GM19467 (cell line): Measurements from ENCODE around the gene CAMK1D.

ENCODE experiments used
- ATAC-seq: cut with Tn5 transposase; IDR thresholded peaks from one replicate; pipeline ENCODE4 v1.9.1; 2021; ENCODE audit warnings: mild to moderate bottlenecking, moderate library complexity; ENCODE audit not compliant: unreplicated experiment

The CAMK1D gene

DNA sequence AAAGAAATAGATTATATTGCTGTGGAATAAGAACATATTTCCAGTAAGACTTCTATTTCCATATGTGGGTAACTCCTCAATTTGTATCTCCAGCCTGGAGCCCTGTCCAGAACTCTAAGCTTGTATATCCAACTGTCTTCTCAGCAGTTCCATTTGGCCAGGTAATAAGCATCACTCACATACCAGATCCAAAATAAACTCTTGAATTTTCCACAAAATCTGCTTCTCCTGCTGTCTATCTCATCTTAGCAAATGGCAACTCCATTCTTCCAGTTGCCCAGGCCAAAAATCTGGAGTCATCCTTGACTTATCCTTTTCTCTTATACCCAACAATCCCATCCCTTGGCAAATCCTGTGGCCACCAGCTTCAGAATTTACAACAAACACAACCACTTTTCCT lies 325.8 kb downstream of the CAMK1D start:
- ATAC-seq: no peak

DNA sequence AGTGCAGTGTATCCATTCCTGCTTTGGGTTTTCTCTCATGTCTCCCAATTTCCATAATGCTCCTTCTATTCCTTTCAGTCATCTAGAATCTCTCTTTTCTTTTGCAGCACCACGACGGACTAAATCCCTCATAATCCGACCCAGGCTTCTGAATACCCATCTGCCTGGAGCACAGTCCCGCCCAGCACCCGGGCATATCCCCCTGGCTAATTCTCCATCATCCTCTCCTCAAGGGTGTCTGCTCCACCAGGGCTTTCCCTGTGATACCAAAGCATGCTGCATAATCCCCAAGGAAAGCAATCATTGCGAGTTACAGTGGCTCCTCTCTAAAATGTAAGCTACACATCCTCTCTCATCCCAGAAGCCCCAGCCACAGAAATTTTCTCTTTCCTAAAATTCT lies 330.3 kb downstream of the CAMK1D start:
- no peak for ATAC-seq

DNA sequence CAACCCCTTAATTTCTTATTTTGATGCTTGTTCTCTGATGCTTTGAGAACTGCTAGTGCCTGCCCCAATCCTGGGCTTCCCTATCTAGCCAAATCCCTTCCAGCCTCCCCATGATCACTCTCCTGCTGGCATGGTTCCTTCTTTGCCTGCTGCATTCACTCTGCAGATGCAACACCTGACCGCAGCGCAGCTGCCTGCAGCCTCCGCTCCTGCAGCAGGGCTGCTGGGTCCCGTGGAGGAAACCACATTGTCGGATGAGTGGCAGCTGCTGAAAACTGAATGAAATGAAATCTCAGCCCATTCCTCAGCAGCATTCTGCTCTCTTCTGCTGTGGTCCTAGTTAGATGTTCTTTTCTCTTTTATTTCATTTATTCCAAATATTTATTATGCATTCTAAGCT lies 331.9 kb downstream of the CAMK1D start:
- ATAC-seq: no peak

DNA sequence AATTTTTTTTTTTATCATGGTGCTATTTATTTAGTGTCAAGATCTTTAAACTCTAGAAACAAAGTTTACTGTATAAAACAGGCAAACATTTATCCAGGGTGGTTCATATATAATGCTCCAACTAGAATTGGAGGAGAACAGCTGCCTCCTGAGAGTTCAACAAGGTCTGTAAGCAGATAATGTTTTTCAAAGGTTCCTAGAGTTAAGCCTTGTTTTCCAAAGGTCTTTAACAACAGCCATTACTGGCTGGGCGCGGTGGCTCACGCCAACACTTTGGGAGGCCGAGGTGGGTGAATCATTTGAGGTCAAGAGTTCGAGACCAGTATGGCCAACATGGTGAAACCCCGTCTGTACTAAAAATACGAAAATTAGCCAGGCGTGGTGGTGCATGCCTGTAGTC lies 335.4 kb downstream of the CAMK1D start:
- no peak for ATAC-seq

DNA sequence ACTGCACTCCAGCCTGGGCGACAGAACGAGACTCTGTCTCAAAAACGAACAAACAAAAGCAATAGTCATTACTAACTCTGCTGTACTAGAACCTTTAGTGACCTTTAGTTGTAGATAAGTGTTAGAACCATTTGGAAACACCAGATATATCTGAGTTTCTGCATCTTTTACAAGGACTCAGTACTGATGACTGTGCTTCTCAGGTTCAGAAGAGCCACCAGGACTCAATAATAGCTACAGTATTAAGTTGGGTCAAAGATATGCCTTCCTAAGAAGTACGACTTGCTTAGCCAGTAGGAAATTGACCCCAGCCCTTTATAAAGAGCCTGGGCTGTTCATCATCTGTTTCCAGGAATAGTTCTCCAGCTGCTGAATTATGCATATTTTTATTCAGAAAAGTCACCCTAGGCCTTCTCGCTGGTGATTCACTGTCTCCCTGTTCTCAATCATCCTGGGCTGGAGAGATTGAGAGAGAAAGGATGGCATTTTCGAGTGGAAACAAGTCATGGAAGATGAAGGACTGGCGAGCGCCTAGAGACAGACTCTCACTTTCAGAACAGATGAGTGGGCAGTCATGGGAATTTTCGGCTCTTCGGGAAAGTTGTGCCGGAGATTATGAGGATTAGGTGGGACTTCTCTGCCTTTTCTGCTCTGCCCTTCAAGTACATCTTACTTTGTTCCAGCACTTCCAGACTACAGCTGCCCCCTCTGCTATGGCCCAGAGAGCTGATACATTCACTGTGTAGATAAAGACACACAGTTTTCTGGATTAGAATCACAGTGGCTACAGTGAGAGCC lies 336.1 kb downstream of the CAMK1D start:
- no peak for ATAC-seq

DNA sequence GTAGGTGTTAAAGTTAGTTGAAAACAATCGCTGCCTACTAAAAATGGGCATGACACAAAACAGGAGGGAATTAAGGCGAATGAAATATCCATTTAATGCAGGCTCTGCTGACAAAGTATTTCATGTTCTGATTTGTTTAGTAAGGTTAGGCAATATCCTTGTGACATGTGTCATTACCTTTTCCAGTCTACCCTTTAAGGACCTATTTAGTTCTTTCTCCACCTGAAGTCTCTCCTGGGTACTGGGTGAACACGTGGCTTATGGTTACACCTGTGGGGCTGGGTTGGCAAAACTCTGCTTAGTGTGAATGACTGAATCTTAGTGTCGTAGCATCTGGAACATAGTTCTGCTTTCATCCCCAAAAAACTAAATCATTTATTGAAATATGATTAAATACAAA lies 338.6 kb downstream of the CAMK1D start:
- no peak for ATAC-seq

DNA sequence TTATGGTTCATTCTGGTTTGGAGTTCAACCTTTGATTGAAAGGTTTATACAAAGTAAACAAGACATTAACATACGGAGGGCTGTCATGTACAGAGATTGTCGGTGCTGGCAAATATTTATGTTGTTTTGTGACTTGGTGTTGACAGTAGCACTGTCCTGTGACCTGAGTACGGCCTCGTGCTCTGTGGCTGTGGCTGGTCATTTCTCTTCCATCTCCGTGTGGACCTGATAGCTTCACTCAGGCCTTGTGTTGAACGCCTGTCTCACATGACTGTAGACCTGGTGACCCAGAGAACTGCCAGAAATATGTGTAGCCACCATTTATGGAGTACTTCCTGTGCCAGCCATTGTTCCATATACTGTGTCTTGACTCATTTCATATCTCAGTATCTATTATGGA lies 340.5 kb downstream of the CAMK1D start:
- ATAC-seq: no peak

DNA sequence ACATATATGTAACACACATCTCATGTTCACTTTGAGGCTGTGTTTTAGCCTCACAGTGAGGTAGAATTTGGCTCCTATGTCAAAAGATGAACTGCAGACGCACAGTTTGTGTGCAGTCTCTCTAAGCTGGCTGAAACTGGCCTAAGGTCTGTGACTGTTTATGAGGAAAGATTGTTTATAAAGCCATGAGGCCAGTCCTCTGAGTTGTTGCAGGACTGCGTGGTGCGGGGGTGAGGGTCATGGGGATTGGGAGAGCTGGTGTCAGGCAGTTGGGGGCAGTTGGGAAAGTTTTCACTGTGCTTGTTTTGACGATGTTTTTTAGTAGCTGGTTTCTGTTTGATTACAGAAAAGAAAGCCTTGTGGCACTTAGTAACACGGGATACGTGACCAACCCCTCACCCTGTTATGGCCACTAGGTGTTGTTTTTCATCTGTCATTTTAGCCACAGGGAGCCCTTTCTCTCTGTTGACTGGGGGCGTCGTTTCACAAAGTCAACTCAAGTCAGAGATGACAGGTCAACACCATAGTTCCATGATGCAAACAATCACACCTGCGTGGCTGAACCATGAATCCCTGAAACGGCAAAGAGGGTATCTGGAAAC lies 341.3 kb downstream of the CAMK1D start:
- ATAC-seq: no peak

DNA sequence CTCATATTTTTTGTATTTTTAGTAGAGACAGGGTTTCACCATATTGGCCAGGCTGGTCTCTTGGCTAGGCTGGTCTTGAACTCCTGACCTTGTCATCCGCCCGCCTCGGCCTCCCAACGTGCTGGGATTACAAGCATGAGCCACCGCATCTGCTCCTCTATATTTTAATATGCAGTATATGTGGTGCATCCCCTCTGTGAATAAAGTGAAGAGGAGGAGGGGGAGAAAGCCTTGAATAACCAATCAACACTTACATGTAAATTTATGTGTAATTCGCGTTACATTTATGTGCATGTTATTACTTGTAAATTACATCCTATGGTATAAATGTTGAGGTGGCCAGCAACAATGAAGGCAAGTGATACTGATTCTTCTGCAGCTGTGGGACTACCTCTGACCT lies 342.2 kb downstream of the CAMK1D start:
- no peak for ATAC-seq

DNA sequence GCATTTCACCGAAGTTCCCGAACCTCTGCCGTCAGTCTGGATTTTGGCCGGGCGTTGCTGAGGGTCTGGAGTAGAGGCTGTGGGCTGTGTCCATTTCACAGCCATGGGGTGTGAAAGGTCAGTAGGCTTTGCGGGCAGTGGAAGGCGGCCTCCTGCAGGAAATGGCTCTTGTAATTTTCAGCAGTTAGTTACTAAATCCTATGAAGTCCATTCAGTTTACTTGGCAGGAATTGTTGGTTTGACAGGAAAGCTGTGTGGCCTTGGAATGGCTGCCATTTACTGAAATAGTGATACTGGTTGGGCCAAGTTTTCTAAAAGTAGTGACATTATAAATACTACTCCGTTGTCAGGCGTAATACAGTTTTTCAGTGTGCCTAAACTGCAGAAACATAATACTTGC lies 348.4 kb downstream of the CAMK1D start:
- ATAC-seq: no peak

DNA sequence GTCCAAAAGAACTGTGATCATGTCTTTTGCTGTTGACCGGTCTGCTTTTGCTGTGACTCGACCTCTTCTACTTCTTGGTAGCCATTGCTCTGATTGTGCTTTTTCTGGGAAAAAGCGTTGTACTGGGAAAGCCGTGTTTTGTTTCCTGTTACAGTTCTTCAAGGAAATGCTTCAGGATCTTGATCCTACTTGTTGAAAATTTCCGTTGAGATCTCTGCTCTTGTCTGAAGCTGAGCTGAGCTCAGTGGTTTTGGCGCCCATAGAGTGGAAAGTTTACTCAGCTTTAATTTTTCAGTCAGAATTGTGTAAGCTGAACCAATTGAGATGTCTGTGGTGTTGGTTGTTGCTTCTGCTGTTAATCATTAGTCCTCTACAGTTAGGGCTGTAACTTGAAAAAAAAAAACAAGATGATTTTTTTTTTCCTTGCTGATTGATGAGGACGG lies 349.9 kb downstream of the CAMK1D start:
- ATAC-seq: no peak

DNA sequence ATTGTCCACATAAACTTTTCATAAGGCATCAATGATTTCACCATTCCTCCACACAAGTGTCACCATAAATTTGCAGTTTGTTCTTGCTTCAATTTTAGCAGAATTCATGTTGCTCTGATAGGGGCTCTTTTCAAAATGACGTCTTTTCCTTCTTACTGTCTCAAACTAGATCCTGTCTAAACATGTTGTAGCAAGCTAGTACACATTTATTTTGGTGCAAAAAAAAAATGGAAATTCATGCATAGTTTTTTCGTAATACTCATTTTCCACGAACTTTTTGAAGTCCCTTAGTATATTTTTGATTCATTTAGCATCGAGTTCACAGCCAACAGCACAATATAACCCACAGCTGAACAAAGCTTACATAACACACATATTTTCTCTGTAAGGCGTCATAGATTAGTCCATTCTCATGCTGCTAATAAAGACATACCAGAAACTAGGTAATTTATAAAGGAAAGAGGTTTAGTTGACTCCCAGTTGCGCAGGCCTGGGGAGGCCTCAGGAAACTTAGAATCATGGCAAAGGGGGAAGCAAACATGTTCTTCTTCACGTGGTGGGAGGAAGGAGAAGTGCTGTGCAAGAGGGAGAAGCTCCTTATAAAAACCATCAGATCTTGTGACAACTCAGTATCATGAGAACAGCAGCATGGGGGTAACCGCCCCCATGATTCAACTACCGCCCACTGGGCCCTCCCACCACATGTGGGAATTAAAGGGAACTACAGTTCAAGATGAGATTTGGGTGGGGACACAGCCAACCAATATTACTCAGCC lies 350.6 kb downstream of the CAMK1D start:
- no peak for ATAC-seq

DNA sequence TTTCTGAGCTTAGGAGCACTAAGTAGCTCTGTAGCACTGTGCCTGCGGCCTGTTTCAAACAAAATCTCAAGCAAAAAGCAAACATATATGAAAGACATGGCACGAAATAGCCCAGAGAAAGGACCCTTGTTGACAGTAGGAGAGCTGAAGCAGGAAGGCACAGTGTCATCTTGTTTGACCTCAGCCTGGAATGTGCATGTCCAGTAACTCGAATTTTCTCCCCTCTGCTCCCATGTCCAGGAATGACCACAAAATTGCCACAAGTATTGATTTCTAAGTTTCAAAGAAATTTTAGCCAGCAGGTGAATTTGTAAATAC lies 351.2 kb downstream of the CAMK1D start:
- ATAC-seq: no peak

DNA sequence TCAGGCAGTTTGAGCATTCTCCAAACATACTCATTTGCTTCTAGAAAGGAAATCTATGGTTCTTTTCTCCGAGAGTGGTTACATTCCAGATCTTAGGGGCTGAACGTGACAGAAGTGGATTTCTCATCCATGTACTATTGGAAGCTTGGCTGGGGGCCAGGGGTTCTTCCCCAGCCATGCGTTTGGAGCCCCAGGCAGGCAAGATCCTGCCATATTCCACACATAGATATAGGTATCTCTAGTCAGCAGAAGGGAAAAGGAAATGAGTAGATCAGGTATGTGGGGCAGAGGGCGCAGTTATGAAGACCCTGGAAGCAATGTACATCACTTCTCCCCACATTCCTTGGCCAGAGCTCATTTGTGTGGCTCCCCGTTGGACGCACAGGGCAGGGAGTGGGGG lies 352.3 kb downstream of the CAMK1D start:
- ATAC-seq: no peak

DNA sequence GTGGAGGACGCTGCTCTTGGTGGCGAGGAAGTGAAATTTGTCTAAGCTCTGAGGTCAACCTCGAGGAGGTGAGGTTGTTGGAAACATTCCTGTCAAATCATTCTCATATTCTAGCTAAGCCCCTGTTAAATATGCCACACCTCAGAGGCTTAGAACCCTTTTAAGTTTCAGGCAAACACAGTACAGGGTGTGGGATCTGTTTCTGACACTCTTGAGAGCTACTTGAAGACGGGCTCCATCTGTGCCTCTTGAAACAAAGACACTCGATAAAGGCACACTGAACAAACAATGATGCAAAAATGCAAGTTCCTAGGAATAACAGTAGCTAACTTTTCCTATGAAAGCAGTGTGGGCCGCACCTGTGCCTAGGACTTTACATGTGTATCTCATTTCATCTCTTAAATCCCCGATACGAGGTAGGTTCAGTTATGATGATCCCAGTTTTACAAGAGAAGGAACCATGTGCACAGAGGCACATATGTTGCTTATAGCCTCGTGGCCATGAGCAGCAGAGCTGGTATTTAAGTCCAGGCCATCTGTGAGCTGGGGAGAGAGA lies 352.9 kb downstream of the CAMK1D start:
- no peak for ATAC-seq

DNA sequence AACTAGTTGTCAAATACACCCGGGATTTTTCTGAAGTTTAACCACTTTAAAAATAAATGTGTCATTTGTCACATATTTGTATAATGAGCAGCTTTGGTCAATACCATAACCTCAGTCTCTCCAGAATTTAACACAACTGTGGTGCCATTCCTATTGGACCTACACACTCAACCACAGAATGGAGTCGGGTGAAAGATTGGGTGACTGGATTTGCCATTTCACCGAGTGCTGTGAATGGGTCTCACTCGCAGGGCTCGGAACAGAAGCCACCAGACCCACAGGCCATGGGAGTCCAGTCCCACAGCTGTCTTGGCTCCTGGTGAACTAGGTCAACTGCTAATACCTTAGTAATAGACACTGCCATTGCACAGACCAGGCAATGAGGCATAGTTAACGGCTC lies 353.8 kb downstream of the CAMK1D start:
- ATAC-seq: no peak

DNA sequence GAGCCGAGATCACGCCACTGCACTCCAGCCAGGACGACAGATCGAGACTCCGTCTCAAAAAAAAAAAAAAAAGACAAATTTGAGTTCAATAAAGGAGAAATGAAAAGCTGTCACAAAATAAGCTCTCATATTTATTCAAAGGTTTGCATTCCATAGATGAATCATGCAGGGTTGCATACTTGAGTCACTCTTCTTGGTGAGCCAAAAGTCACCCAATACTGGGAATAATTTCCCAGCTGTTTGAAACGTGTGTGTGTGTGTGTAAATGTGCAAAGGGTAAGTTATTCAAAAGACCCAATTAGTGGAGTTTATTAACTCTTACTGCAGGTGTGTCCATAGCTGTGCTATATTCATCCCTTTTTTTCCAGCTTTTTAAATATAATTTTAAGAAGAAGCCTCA lies 354.5 kb downstream of the CAMK1D start:
- ATAC-seq: no peak

DNA sequence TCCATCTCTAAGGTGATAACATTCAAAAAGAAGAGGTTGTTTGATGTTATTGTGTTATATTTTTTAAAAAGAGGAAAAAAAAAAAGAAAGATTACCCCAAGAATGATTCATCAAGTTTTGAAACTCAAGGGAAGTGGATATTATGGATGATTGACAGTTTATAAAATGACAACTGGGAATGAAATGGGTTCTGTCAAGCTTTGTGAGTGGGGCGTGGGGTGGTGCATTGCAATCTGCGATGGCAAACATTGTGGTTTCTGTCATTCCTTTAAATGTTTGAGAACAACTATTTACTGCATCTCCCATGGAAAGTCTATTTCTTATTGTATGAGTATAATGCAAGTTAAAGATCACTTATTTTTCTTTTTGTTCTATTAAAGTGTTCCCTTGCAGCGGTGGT lies 355.1 kb downstream of the CAMK1D start:
- no peak for ATAC-seq

DNA sequence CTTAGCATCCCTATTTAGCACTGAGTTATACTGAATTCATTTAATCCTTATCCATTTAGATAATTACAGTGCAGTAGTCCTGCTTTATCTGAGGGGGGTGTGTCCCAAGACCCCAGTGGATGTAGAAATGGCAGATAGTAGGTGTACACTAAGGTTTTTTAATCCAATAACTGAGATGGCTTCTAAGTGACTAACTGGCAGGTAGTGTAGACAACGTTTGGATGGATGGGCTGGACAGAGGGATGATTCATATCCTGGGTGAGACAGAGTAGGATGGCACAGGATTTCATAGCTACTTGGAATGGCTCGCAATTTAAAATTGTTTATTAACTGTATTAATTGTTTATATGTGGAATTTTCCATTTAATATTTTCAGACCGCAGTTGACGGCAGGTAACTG lies 356.6 kb downstream of the CAMK1D start:
- ATAC-seq: no peak

DNA sequence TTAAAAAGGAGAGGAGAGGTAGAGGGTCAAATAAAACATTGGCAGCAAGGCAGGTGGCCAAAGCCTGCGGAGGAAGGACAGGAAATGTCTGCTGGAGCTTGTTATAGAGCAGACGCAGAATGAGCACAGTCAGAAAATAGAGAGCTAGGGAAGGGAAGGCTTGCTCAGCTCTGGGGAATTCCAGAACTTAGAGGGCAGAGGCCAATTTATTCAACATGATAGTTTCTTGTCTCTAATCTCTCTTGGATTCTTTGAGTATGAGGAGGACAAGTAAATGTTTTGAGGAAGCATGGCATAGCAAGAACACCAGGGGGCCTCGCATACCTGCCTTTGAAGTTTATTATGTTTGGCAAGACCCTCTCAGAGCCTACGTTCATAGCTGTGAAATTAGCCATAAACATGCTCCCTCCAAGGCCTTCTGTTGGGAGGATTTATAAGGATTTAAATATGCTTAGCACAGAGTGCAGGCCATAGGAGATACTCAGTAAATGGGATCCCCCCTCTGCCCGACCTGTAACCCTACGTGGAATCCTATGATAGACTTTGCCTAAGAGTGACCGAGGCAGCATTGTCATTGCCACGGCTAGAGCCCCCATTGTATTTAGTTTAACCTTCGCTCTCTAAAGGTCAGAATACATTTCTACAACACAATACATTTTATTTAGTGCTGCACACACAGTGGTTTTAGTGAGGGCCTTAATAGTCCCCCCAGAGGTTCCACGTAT lies 358.3 kb downstream of the CAMK1D start:
- no peak for ATAC-seq

DNA sequence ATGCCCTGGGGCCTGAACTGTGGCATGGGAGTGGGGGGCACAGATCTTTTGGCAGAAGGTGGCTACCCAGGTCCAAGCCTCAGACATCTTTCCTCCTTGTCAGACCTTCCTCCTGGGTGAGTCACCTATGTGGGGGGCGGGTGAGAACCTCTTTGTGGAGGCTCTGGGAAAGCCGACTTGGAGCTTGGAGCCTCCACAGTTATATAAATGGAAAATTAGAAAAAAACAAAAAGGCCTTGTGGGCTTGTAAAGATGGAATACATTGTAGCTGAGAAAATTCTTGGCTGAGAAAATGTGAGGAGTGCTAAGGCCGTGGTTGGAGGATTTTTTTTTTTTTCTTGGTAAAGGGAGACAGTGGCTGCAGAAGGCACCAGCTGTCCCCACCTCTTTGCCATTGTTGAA lies 359.7 kb downstream of the CAMK1D start:
- ATAC-seq: no peak
